ENCODE results near the gene TMEM138.

TMEM138 gene

DNA sequence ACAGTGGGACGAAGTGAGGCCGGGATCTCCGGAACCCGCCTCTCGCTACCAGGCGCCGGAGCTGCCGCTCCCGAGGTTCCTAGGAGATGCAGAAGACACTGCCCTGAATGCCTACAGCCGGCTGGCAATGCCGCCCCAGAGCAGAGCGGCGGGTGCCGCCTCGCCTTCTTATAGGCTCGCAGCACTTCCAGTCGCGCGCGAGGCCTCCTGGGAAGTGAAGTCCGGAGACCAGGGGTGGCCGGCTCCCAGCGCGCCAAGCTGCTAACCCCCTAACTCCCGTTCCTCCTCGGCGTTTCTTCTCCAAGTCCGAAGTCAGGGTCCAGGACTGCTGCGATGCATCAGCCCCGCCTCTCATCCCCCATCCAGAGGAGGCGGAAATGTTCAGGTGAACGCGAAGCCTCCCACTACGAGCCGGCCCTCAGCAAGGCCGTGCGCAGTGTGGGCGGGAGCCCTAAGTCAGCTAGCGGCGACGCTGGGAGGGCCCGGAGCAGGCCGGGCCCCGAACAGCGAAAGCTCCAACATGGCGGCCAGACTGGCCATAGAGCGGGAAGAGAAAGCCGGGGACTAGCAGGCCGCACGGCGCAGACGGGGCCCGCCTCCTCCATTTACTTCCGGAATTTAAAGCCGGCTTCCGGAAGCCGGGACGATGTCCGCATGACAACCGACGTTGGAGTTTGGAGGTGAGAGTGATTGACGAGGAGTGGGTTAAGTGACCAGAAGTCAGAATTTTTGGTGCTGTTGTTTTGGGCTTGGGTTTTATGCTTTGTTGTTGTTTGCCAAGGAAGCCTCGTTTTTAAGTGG lies at the start of gene TMEM138, which contains the start of gene CYB561A3:
TMEM138 (plus strand) TSS at position 634 of the 801 bp plus-strand sequence. CDS start 2,017 bp downstream, outside the sequence.
CYB561A3 (minus strand) TSS at position 142 of the 801 bp plus-strand sequence. CDS start 5,169 bp downstream, outside the sequence.
- DNase-seq: peak; percentile 87

DNA sequence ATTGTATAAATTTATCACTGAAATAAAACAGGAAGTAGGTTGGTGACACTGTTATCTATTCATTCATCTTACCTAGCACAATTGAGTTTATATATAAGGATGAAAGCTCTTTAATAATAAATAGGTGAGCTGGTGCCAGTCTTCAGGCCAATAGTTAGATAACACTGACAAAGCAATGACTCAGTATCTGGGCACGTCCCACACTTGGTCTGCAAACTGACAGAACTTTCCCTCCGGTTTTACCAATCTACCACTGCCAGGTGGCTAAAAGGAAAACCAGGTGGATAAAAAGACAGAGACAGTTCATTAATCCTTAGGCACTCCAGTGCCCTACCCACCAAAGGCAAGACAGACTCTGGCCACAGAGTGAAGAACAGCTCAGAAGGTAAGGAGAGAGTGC lies 46.9 kb upstream of the TMEM138 start:
- DNase-seq: no peak

DNA sequence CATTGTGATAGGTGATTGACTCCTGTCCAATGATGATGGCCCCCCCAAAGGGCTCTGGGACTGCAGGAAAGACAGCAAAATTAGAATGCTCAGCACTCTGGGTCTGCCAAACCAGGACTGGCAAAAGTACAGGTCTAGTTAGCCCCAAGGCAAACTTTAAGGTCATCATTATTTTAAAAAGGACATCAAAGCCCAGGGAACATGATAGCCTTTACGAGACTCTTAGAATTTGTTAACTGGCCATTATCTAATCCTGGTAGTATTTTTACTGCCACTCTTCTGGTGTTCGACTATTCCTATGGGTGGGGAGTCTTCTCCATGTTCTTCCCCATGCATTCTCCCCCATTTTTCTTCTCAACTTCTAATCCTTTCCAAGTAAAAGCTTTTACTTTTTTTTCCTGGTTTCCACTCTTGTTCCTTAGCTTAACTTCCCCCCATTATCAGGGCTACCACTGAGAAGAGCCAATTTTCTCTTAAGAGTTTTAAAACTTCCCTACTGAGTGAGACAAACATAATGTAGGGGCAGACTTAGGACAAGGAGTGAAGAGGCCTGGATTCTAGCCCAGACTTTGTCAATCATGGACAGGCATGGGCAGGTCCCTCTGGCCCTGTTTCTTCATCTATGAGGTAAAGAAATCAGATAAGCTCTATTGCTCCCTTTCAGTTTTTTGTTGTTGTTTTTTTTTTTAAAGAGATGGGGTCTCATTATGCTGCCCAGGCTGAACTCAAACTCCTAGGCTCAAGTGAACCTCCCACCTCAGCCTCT lies 36.3 kb upstream of the TMEM138 start:
- DNase-seq: no peak

DNA sequence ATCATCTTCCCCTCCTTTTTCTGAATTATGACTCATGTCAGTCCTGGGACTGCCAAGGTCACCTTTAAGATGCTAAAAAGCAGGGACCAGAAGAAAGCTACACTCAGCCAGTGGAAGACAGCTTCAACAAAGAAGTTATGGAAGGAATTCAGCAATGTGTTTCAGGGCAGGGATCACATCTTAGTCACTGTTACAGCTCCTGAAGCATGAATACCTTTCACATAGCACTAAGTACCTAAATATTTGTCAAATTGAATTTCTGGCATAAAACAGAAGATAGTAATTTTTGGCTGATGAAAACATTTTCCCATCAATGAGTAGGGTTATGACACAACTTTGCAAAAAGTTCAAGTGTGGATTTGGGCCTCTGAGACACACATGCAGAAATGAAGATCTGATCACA lies 34.5 kb upstream of the TMEM138 start:
- no peak for DNase-seq

DNA sequence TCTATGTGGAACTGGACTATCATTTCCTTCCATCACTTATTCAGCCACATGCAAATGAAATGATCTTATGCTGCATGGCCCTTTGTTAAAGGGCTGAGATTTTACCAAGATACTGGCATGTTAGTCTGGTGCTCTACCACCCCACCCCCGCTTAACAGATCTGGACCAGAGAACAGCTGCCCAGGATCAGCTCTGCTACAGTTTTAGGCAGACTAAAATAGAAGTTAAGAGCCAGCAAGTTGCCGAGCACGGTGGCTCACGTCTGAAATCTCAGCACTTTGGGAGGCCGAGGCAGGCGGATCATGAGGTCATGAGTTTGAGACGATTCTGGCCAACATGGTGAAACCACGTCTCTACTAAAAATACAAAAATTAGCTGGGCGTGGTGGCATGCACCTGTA lies 33.8 kb upstream of the TMEM138 start:
- DNase-seq: no peak

DNA sequence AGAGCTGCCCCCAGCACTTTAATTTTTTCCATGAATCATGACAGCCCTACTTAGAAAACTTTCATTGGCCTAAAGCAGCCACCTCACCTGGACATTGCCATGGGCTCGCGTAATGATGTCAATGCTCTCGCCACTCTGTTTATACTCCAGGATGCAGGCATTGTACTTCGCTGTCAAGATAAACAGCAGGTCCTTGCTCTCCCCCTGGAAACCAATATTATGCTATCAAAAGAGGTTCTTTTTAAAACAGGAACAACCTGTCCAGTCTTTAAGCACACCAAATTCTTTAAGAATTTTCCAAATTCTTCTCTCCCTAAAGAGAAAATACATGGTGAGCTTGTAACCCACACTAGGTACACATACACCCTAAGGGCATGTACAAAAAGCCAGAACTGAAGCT lies 32.3 kb upstream of the TMEM138 start:
- no peak for DNase-seq

DNA sequence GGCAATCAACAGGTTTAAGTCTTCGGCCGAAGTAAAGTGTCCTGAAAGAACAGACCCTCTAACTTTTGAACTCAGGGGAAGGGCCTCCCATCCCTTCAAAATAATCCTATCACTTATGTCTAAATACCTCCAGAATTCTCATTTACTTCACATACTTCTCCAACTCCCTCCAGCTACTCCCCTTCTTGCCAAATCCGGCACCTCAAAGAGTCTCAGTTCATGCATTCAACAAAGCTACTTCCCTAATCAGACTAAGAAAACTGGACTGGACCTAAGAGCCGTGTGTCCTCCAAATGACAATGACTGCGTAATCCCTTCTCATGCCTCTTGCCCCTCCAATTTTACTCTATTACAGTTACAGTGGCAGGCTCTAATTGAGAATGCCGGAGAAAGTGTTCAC lies 30.5 kb upstream of the TMEM138 start:
- no peak for DNase-seq

DNA sequence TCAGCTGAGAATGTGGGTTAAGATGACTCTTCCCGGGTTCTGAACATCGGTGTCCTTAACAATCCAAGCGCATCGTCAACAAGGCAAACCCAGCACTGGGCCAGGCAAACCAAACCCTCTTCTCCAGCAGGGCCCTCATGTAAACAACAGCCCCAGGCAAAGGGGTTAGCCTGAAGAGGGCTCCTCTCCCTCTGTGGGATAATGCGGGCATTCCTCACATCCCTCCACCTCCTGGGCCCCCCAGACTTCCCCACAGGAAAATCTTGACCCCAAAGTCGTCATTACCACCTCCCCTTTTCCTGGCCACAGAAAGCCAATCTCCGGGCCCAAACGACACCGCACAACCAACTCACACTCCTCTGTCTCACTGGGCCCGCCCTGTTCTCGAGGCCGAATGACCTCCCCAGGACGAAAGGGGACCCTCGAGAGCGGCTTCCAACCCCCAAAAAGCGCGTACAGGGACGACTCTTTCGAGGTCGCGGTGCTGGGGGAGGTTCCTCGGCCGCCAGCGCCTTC lies 29.8 kb upstream of the TMEM138 start:
- no peak for DNase-seq

DNA sequence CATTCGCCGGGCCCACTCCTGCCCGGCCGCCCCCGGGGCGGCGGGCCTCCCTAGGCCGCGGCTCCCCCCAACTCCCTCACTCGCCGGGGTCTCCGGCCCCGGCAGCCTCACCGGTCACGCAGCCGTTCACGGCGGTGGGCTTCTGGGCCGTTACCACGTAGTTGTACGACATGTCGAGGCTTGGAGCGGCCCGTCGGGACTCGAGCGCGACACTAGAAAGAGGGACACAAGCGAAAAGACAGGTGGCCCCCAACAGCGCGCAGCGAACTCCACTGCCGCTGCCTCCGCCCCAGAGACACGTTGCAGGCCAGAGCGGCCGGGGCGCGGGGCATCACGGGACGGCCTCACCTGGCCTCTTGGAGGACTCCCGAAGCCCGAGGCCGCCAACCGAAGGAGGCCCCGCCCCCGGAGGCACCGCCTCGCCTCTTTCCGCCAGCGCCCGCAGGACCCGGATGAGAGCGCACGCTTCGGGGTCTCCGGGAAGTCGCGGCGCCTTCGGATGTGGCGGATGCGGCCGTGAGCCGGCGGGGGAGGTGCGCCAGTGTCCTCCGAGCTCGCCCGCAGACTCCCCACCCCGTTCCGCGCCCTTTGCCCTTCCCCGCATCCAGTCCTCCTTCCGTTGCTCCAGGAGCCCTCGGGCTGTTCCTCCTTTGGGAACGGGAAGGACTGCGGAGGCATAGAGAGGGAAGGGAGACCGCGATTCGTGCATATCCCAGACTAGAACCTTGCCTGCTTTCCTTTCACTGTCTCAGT lies 29.2 kb upstream of the TMEM138 start, which contains the start of the genes DDB1 and TKFC:
DDB1 (minus strand) TSS at position 309 of the 753 bp plus-strand sequence; CDS start at position 172, 137 bp downstream.
TKFC (plus strand) TSS at position 432 of the 753 bp plus-strand sequence. CDS start 1,501 bp downstream, outside the sequence.
- DNase-seq: peak; percentile 98

DNA sequence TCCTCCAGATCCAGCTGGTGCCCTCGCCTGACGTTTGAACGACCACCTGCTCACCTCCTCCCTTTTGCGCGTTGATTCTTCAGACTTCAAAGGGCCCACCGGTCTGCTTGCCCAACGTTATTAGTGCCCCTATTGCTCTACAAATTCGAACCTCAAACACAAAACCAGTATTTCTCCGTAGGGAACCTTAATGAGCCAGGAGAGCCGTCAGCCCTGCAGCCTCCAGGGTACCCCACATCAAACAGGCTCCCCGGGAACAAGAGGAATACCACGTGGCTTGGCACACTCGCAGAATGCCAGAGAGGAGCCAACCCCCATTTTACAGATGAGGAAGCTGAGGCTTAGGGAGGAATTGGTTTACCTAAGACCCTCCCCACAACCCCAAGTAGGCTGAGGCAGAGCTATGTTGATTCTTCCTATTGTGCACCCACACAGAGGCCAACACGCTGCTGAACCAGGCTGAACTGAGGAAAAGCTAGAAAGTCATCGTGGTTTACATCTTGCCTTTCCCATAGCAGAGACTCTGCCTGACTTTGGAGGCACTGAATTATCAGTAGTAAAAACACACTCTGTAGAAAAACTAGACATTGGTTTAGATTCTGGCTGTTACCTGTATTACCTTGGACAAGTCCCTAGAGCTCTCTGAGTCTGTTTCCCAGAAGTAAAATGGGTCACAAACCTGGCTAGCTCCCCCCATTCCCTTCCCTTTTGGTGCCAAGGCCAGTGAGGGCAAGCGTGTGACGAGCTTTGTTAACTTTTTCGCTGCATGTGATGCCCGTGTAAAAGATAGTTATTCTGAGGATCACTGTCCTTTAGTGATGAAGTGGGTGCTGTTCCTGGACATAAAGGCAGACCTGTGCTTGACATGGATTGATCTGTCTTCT lies 28.4 kb upstream of the TMEM138 start:
- no peak for DNase-seq

DNA sequence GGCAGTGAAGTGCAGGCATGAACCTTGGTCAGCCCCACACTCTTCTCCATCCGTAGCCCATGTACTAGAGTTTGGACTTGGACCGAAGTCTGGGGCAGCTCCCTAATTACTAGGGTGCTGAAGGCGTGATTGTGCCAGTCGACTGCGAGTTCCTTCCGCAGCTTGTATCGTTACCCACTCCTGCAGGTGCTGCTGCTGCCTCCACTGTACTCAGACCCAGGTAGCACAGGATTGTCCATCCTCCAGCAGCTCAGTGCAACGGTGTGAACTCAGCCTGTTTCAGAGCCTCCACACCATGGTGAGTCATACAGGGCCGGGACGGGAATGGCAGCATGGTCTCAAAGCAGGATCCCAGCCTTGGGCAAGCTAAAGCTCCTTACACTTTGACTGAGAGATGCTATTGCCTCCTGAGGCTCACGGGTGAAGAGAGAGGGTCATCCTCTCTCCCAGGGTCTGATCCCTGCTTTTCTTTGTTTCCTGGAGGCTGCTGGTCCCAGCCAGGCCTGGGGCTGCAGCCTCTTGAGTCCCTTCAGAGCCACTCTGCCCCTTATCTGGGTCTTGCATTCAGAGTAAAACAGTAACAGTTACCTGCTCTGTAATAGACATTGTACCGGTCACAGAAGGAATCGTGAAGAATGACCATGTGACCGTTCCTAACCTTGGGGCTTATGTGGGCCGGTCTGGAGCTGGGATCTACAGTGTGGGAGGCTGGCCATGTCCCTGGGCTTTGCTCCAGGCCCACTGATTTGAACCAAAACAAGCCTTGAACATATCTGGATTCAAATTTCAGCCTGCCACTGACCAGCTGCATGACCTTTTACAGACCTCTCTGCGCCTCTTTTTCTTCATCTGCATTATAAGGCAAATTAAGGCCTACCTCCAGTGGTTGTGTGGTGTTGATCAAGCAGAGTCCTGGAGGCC lies 27.5 kb upstream of the TMEM138 start:
- no peak for DNase-seq

DNA sequence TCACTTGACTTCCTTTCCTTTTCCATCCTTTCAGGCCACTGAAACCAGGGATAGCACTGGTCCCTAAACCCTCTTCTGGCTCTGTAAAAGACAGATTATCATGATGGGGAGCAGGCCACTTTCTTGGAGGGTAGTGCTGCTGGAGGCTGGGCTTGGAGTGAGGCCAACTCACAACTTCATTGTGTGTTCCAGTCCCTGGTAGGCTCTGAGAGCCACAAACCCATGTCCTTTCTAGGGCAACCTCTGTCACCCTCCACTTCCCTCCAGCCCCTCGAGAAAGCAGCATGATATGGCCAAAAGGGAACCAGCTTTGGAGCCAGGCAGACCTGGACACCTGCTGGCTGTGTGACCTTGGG lies 26.8 kb upstream of the TMEM138 start:
- no peak for DNase-seq

DNA sequence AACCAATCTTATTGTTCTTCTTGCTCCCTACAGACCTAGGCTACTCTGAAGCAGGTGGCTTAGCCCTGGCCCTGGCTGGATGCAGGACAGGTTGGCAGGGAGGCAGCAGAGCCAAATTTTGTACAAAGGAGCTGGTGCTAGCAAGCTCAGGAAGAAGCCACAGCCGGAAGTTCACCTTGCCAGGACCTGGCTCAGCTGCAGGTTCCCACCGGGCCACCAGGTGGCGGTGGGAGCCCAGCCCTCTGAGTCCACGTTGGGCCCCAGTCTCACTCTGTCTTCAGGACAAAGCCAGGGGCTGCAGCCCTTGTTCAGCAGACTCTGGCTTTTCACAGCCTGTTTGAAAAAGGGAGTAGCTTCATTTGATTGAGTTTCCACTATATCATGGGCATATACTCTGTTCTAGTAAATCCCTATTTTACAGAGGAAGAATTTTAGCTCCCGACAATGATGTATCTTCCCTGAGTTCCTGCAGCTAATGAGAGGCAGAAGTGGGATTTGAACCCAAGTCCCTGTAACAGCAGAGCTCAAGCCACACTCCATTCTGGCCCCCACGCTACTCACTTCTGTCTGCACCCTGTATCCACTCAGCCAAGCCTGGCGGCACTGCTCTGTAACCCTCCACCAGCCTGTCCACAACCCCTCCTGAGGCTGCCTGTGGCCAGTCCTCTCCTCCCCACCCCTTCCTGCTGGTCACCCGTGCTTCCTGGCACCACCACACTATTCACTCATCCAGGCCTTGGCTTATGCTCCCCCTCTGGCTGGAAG lies 25.8 kb upstream of the TMEM138 start:
- peak; percentile 80 for DNase-seq

DNA sequence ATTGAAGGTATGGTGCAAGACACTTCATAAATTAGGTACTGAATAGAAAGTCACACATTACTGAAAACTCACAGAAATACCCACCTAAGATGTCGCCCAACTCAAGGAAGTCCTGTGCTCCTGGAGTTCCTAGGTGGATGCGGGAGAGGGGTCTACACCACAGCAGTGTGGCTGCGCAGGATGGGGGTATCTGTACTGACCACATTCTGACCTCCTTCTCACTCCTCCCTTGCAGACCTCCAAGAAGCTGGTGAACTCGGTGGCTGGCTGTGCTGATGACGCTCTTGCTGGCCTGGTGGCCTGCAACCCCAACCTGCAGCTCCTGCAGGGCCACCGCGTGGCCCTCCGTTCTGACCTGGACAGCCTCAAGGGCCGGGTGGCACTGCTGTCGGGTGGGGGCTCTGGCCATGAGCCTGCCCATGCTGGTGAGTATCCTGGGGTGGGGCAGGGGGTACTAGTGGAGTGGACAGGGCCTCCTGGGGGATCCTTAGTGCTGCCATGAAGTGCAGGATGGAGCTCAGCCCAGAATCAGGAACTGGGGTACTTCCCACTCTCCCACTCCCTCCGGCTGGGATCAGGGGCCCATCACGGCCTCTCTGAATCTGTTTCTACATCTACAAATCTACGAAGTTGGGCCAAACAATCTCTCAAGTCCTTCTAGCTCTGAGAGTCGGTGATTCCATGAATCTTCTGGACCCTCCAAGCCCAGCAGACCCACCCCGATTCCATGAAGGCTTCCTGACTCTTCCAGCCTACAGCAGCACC lies 24.3 kb upstream of the TMEM138 start:
- DNase-seq: no peak

DNA sequence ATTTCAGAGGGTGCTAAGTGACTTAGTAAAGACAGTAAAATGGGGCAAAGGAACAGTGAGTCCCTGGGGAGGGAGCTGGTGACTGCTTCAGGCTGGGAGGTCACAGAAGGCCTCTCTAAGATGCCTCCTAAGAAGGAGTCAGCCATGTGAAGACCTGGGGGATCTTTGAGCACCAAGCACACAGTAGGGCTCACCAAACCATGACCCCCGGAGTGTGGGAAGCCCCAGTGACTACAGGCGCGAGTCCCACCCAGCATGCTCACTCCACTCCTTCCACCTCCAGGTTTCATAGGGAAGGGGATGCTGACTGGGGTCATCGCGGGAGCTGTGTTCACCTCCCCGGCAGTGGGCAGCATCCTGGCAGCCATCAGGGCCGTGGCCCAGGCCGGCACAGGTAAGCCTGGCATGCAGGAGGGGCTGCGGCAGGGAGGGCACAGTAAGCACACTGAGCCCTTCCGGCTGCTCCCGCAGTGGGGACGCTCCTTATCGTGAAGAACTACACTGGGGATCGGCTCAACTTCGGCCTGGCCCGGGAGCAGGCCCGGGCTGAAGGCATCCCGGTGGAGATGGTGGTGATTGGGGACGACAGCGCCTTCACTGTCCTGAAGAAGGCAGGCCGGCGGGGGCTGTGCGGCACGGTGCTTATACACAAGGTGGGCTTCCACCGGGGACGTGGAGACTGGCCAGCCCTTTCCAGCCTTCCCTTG lies 23.2 kb upstream of the TMEM138 start:
- DNase-seq: no peak

DNA sequence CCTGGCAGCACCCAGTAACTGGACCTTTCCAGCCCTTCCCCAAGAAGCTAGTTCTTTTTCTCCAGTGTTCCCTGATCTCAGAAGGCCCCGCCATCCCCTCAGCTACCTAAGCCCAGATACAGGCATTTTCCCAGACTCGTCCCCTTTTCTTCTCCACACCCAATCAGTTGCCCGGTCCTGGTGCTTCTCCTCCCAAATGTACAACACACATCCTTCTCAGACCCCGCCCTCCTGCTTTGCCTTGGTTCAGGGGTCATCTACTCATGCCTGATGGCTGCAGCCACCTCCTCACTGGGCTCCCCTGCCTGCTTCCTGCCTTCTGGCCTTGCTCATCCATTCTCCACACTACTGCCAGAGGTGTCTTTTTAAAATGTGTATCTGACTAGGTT lies 22.7 kb upstream of the TMEM138 start:
- no peak for DNase-seq

DNA sequence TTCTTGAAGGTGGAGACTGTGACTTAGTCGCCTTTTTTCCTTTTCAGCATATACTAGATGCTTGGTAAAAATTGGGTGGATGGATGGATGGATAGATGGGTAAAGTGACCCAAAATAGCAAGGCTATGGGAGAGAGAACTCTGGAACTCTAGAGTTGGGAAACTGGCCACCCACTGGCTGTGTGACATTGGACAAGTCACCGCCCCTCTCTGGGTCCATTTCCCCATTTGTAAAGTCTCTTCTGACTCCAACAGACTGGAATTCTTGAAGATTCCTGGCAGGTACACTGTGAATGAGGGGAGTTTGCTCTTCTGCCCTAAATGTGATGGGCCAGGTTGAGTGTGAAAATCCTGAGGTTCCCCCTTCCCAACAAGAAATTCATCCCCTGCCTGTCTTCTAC lies 21.2 kb upstream of the TMEM138 start:
- no peak for DNase-seq

DNA sequence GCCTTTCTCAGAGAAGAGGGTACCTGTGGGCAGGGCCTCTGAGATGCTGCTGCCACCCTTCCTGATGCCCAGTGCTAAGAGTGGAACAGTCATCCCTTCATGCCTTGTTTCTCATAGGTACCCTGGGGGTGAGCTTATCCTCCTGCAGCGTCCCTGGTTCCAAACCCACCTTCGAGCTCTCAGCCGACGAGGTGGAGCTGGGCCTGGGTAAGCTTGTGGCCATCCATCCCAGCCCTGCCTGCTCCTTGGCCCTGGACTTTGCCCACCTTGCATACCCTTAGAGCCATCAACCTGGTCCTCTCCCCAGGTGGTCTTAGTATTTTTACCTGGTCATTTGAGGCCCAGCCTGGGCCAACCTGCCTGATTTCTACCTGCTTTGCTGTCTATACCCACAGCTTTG lies 20.5 kb upstream of the TMEM138 start:
- no peak for DNase-seq

Measured in stimulated activated CD4-positive, alpha-beta T cell treated with anti-CD3 and anti-CD28 coated beads, Interleukin-4, amount 100 ng/mL, for 1 hour (primary cell).